HG03159 (cell line): ENCODE measurements around the gene OR52K1.
A peak's percentile ranks its signal among the peaks of the same experiment; 100 is the strongest.
"Not testable (repeated sequence)": the region's sequence is repeated elsewhere in the genome, so short reads cannot be mapped to it uniquely, and the experiment has no call there.

Experiments
- ATAC-seq: cut with Tn5 transposase; IDR thresholded peaks from one replicate; pipeline ENCODE4 v1.9.1; 2021; ENCODE audit warnings: mild to moderate bottlenecking, moderate library complexity; ENCODE audit not compliant: unreplicated experiment

Gene OR52K1

DNA sequence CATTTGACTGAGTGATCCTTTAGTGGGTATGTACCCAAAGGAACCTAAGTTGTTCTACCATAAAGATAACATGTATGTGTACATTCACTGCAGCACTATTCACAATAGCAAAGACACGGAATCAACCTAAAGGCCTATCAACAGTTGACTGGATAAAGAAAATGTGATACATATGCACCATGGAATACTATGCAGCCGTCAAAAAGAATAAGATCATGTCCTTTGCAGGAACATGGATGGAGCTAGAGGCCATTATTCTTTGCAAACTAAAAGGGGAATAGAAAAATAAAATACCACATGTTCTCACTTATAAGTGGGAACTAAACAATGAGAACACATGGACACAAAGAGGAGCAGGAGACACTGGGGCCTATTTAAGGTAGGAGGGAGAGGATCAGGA, 9.0 kb downstream of the OR52K1 start:
- ATAC-seq = not testable (repeated sequence)

GRCh38 chr11:4491878-4492606, 9.6 kb downstream of the OR52K1 start:
- no peak for ATAC-seq

- ATAC-seq = no peak
These were observed 11.0 kb downstream of the OR52K1 start for GRCh38 chr11:4493480-4493818.

DNA sequence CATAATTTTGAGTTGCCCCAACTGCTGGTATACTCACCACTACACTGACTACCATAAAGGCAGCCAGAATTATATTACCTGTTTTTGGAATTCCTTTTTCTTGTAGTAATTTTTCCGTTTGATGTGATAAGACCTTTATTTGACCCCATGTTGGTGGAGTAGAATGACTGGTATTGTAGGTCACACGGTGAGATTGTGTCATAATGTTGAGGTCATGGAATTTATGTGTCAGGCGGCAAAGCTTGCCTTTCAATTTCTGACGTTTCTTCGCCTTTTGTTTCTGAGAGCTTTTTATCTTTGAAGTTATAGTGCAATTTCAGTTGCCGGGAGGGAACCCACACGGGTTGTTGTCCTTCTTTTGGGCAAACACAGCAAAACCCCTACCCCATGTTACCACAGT, 13.0 kb downstream of the OR52K1 start:
- no peak for ATAC-seq

DNA sequence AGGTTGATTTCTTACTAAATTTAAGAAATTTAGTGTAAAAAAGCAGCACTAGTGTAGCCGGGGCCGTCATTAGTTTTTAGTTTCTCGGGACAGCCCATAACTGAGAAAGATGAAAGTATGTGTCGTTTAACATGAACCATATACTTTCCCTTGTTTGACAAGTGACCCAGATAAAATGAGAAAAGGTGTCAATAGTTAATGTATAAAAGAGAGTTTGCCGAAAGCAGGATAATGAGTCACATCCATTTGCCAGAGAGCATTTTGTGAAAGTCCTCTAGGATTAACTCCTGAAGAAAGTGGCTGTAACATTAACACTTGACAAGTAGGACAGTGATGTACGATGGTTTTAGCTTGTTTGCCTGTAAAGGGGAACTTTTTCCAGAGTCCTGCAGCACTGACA, 13.5 kb downstream of the OR52K1 start:
- no peak for ATAC-seq

- no peak for ATAC-seq
These were observed 14.3 kb downstream of the OR52K1 start for GRCh38 chr11:4496557-4497248.

- no peak for ATAC-seq
These were observed 26.4 kb downstream of the OR52K1 start for GRCh38 chr11:4508886-4509285.

- no peak for ATAC-seq
These were observed 29.1 kb downstream of the OR52K1 start for GRCh38 chr11:4511282-4512245.

DNA sequence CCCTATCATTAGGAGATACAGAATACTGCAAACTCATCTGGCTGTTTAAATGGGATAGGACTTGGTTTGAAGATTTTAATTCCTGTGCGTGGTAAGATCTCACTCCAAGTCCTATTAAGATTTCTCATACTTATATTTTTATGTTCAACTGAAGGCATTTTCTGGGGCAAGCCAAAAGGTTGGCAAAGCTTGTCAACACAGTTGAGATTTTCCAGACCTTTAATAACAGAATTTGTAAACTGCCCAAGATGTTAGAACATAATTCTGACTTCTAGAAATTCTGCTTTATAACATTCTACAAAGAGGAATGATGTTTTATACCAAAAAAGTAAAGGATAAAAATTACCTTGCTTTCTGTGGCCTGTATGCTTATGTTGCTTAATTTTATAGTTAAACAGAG, 31.8 kb downstream of the OR52K1 start:
- ATAC-seq = no peak

DNA sequence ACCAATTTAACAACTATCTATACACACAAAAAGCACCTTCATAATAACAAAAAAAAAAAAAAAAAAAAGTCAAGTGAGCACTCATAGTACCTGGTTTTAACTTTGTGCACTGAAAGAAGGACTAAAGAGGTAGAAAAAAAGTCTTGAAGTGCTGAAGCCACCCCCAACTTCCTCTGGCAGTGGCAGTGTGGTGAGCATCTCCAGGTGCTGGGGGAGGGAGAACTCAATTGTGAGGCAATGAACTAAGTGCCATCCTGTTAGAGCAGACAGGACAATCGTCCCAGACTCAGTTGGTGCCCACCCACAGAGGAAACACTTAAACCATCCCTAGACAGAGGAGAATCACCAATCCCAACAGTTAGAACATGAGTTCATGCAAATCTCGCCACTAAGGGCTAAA, 39.9 kb downstream of the OR52K1 start:
- ATAC-seq = no peak

GRCh38 chr11:4522752-4523151, 40.3 kb downstream of the OR52K1 start:
- no peak for ATAC-seq

DNA sequence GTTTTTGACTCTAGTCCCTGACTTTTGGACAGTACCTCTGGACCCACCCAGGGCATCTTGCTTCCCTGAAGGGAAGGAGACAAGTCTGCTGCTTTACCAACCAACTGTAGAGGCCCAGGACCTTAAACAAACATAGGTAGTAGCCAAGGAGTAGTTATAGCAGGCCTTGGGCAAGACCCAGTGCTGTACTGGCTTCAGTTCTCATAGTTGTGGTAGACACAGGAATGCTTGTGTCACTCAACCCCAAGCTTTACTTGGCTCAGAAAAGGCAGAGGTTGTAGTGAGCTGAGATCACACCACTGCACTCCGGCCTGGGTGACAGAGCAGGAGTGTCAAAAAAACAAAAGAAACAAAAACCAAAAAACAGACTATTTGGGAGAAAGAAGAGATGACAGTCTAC, 41.2 kb downstream of the OR52K1 start:
- ATAC-seq = no peak

DNA sequence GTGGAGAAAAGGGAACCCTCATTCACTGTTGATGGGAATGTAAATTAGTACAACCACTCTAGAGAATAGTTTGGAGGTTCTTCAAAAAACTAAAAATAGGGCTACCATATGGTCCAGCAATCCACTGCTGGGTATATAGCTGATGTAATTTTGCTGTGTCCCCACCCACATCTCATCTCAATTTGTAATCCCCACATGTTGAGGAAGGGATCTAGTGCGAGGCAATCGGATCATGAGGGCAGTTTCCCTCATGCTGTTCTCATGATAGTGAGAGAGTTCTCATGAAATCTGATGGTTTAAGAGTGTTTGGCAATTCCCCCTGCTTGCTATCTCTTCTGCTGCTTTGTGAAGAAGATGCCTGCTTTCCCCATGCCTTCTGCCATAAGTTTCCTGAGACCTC, 45.5 kb downstream of the OR52K1 start:
- ATAC-seq = no peak

- ATAC-seq = not testable (repeated sequence)
These were observed 49.2 kb downstream of the OR52K1 start for GRCh38 chr11:4531686-4532085.

GRCh38 chr11:4539603-4540219, 57.3 kb downstream of the OR52K1 start:
- ATAC-seq = peak; percentile 78

- ATAC-seq = no peak
These were observed 58.6 kb downstream of the OR52K1 start for GRCh38 chr11:4541071-4541470.
